Hepatic stellate cell (primary cell): ENCODE data around the gene MNX1.

ENCODE experiments used
- DNase-seq: peaks from one replicate; pipeline ENCODE4 v3.0.0; 2011; ENCODE audit warnings: low spot score

Gene MNX1

GRCh38 chr7:157032644-157033482 is 22.4 kb upstream of the MNX1 start:
- DNase-seq = no peak

DNA sequence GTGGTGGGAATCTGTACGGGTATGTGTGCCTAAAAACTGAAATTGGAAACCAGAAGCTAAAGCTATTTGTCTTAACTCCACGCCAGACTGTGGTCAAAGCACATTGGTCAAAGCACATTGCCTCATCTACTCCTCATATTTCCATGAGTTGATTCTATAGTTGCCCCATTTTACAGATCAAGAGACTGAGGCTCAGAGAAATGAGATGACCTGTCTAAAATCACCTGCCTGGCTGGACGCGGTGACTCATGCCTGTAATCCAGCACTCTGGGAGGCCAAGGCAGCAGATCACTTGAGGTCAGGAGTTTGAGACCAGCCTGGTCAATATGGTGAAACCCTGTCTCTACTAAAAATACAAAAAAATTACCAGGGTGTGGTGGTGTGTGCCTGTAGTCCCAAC is 21.7 kb upstream of the MNX1 start:
- DNase-seq = no peak

DNA sequence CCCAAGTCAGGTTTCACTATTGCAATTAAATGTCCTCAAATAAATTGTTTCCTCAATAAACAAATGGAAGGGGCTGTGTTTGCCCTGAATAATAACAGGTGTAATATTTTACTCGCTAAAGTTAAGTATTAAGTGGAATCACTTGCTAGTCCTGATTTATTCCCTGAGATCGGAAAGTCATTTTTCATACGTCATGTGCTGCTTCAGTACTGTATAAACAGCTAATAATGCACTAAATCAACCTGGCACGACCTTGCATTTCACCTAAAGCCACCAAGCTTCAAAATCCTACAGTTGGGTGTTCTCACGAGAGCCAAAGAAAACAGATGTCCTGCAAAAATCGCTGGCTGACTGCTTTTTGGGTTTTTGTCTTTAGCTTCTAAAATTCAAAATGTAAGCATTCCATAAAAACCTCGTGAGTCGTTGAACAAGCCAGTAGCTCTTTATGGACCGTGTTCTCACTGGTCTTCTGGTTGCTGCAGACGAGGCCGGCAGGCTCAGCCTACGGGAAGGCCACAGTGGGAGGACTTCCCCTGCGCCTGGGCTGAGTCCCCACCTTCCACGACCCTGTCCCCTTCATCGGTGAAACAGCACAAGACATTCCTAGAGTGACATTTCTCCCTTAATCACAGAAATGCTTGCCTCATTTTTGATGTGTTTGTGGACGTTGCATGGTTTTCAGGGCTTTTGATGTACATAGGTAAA is 17.9 kb upstream of the MNX1 start:
- DNase-seq = no peak

GRCh38 chr7:157027568-157028198 is 17.2 kb upstream of the MNX1 start:
- no peak for DNase-seq

DNA sequence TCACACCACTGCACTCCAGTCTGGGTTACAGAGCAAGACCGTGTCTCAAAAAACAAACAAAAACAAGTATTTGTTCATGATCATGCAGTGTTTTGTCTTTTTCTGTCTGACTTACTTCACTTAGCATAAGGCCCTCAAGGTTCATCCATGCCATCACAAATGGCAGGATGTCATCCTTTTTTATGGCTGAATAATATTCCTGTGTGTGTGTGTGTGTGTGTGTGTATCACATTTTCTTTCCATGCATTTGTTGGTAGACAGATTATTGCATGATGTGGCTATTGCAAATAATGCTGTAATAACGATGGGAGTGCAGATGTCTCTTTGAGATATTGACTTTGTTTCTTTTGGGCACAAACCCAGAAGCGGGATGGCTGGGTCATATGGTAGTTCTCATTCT is 14.3 kb upstream of the MNX1 start:
- DNase-seq = no peak

DNA sequence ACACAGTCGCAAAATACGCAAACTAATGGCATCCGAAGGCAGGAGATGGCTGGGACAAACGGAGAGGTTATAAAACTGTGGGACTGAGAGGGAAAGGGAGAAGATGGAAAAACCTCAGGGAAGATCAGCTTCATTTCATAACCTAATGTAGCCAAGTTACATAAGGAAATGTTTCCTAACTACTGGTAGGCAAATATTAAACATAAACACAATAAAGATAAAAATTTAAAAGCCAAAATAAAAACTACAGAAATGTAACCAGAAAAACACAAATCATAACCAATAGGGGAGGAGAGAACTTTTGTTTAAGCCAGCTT is 13.1 kb upstream of the MNX1 start:
- DNase-seq = no peak

DNA sequence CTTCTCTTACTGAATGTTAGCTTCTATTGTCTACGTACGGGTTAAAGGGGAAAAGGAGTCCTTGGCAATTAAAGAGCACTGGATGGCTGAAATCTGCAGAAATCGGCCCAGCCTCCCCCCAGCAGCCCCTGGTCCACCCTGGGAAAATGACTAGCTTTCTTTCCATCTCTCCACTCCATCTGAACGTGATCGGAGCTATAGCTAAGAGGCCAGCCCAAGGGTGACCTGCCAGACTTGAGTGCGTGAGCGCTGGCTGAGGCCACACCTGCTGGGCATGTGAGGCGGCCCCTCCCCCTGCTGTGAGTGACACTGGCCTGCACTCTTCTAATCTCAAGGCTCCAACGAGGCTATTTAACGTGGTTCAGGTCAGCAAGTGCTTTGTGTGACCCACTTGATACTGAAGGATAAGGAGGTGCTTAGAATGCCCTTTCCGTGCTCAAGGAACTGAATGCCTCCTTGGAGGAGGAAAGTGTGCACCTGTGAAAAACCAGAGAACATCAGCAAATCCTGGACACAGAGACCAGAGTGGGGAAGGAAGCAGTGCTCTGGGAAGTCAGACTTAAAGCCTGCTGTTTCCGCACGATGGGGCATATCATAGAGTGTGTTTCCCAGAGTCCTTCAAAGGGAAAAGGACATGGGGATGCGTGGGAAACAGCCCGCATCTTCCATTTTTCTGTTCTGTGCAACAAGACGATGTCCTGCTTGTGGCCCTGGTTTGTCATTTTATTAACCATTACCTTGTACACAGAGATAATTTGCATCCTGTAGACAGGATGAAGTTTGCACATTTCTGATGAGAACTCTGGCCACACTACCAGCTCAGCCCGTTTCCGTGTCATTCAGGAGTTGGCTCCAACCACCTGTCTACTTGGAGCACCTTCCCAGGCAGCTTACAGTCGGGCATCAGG is 12.5 kb upstream of the MNX1 start:
- no peak for DNase-seq

GRCh38 chr7:157021871-157022680 is 11.6 kb upstream of the MNX1 start:
- no peak for DNase-seq

DNA sequence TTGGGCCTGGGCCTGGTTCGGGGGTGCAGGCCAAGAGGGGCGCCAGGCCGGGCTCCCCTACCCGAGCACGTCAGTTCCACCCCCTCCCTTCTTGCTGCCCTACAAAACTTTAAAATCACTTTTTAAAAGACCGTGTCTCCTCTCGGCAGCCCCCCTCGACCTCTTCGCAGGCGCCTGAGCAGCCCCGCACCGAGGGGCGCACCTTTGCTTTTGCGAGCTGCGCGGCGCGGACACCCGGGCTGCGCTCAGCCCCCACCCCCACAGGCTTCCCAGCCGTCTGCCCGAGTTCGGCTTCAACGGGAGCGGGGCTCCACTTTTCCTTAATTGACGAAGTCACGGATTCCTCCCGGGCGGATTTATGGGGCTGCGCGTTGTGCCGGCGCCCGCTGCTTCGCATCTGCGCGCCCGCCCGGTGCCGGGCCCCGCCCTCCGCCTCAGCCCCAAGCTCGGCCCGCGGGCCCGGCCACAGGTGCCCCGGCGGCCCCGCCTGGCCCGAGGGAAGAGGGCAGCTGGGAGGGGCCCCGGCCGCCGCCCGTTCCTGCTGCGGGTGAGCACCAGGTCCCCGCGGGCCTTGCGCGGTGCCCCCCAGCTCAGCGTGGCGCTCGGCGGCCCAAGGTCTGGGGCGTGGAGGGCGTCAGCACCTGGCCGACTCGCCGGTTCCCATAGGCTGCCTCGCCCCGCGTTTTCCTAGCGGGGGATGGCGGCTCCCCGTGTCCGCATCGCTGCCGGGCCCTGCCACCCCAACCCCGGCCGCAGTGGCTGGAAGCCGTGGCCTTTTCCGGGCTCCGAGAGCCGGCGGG is 10.8 kb upstream of the MNX1 start:
- no peak for DNase-seq

DNA sequence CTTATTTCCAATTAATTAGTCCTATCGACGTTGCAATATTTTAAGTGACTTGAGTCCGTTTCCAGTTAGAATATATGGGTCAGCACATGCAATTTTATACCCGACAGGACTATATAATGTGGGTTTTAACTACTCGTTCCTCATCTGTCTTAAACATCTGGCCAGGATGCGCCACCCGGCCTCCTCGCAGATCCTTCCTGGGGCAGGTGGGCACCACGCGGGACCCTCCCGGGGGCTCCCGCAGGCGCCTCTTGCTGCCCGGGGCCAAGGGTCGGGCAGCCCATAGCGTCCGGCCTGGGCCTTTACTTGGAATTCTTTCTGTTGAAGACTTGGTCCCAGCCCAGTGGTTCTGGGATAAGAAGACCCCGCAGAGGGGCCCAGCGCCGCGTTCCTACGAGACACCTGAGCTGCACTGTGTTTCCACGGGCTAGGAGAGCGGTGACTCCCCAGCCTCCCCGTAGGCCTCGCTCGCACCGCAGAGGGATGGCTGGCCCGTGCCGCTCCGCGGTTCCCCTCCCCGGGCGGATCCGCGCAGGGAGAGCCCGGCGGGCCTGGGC is 10.1 kb upstream of the MNX1 start:
- DNase-seq = no peak

DNA sequence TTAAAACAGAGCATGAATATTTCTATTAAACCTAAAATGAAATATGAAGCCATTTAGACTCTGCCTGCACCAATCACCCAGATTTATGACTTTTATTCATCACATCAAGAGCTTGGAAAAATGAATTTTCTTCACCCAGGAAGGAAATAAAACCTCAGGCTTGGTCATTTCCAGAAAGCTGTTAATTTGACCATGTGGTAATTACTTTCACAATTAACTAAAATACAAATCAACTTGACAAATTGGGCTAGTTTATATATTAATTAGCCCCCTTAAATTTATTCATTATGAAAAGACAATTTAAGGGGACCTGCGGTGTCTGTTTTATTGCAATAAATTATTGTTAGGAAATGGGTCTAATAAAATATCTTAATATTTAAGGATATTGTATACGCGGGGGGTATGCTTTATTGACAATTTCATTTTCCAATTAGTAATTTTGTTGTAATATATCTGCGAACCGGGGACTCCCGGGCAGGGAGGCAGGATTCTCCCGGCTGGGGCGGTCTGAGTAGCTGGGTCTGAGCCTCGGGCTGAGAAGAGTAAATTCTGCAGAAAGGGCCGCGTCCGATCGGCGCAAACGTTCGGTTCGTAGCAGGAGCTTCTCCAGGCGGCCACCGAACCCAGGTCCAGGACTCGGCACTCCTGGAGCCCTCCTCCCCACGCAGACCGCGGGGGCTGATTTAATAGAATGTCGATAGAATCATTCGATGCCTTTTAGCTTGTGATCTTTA is 9.4 kb upstream of the MNX1 start:
- no peak for DNase-seq

- no peak for DNase-seq
Measured at GRCh38 chr7:157018997-157019608, 8.6 kb upstream of the MNX1 start.

DNA sequence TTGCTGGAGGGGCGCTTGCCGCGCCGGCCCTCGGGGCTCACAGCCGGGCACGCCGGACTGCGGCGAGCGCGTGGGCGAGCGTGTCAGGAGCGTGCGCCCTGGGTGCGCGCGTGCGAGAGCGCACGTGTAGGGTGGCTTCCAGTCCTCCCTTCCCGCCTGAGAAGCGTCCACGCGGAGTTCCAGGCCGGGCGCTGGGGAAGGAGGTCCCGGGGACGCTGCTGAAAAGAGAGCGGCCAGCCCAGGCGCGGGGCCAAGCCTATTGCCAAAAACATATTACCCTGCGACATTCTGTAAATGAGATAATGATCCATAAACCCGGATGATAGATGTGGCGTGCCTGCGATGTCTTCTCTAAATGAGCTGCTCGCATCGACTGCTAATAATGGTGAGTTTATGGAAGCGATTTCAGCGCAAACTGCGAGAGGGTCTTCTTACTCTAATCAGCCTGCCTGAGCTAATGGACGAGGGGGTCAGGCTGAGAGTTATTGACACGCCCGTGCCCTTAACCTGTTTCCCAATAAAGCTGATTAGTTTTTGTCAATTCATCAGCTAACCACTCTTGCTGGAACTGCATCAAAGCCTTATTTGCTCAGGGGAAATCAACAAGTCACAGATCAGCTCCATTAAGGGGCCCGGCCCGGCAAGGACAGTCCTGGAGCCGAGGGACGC is 8.0 kb upstream of the MNX1 start:
- DNase-seq = no peak

- no peak for DNase-seq
Measured at GRCh38 chr7:157017603-157018327, 7.3 kb upstream of the MNX1 start.

GRCh38 chr7:157017149-157017548 is 6.7 kb upstream of the MNX1 start:
- DNase-seq = no peak

DNA sequence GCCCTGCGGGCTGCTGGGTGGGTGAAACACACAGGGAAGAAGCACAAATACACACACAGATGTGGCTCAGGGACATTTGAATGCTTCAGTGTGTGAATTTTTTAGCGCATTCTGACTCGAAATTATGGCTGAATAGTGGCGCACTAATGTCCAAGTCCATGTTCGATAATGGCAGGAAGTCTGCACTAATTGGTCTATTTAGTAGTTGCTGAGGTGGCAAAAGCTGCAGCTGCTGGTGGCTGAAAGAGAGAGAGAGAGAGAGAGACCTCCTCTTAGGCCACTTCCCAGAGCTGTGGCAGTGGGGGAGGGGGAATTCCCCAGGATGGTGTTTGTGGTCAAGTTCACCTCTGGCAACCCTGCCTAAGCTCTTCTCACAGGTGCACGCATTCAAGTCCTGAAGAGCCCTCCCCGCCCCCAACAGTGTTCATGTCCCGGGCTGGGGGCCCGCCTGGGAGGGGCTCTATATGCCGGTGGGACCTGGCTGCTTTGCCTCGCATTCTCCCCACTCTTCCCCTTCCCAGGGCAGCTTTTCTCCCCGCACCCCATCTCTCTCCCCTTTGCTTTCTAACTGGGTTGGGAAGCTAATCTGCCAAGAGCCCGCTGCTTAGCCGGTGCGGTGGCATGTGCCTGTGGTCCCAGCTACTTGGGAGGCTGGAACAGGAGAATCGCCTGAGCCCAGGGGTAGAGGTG is 6.0 kb upstream of the MNX1 start:
- no peak for DNase-seq

DNA sequence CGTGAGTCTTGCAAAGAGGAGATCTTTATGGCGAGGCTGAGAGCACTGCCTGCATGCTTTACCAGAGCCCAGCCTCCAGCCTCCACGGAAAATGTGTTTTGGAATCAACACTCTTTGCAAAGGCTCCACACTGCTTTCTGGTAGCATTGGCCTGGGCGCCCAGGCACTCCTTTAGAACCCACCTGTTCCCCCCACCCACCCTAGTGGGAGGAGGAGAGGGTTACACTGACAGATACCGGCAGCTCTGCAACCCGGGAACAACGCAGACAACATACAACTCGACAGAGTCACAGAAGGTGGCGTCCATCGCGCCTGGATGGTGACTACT is 5.5 kb upstream of the MNX1 start:
- DNase-seq = no peak
